ENCODE data around the gene ST6GAL1. TPM values are rescaled to one million over a fixed set of nuclear protein-coding genes. Genes with fewer than 3 reads are reported as not detected.

ST6GAL1 gene
- total and polyA plus RNA-seq, 9 donors, result 9.4 to 17.3 (median 13.0) TPM

- WGBS (ENCODE audit: insufficient coverage), result 0% methylated on average over 5 of the region's 7 CpGs
- no peaks in the 10 kb centered on the region for H3K27me3 ChIP-seq (ENCODE audit: control insufficient read depth, insufficient read depth, low read length)
- peak overlapping the region; percentile 83 for H3K27ac ChIP-seq (ENCODE audit: low read length)
- peak; percentile 95 for DNase-seq
- H3K9me3 ChIP-seq (replicated peaks; ENCODE audit: control insufficient read depth, low read depth, low read length), result no peaks in the 10 kb centered on the region
- peaks cover 17% of the 10 kb centered on the region for H3K4me1 ChIP-seq (ENCODE audit: control insufficient read depth, insufficient read depth, low read length)
- no peaks in the 10 kb centered on the region for H3K36me3 ChIP-seq (ENCODE audit: control insufficient read depth, insufficient read depth, low read length)
- H3K4me3 ChIP-seq (ENCODE audit: low read length), result peak overlapping the region; percentile 22
Observed at GRCh38 chr3:187104933-187105332, 174.6 kb downstream of the ST6GAL1 start.

DNA sequence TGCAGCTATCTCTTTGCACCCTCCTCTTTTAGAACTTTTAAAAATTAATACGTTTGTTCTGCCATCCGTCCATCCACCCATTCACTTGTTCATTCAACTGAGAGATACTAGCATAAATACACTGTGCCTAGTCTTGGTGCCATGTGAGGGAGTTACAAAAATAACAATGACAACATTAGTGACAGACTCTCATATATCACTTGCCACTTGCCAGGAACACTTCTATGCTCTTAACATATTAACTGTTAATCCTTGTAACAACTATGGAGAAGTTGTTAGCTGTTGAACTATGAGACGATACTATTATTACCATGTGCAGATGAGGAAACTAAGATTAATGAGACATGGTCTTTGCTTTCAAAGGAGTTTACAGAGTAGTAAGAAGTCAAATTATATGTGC, 175.4 kb downstream of the ST6GAL1 start:
- peaks cover 17% of the 10 kb centered on the region for H3K4me1 ChIP-seq (ENCODE audit: control insufficient read depth, insufficient read depth, low read length)
- H3K27ac ChIP-seq (ENCODE audit: low read length), result peak overlapping the region; percentile 83
- no peaks in the 10 kb centered on the region for H3K36me3 ChIP-seq (ENCODE audit: control insufficient read depth, insufficient read depth, low read length)
- no CpG with 5 or more reads among the region's 3 CpGs for WGBS (ENCODE audit: insufficient coverage)
- no peak for DNase-seq
- no peaks in the 10 kb centered on the region for H3K9me3 ChIP-seq (replicated peaks; ENCODE audit: control insufficient read depth, low read depth, low read length)
- no peaks in the 10 kb centered on the region for H3K27me3 ChIP-seq (ENCODE audit: control insufficient read depth, insufficient read depth, low read length)
- H3K4me3 ChIP-seq (ENCODE audit: low read length), result no peak overlapping the region

DNA sequence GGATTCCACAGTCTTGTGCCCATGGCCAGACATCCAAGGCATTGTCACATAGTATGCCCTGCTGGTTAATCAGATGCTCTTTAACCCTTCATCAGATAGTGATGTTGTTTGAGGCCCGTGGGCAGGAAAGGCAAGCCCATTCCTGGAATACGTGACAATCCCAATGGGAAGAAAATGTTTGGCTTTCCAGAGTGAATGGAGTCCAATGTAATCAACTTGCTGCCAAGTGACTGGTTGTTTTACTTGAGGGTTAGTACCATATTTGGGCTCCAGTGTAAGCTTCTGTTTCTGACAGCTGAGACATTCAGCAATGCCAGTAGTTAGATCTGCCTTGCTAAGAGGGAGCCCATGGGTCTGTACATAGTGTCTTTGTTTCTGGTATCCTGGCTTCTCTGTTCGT, 177.7 kb downstream of the ST6GAL1 start:
- no peaks in the 10 kb centered on the region for H3K36me3 ChIP-seq (ENCODE audit: control insufficient read depth, insufficient read depth, low read length)
- WGBS (ENCODE audit: insufficient coverage), result 80% methylated on average over 1 of the region's 3 CpGs
- no peak overlapping the region for H3K4me3 ChIP-seq (ENCODE audit: low read length)

GRCh38 chr3:187110156-187110555, 179.8 kb downstream of the ST6GAL1 start:
- Histone ChIP-seq H3K36me3 (ENCODE audit: control insufficient read depth, insufficient read depth, low read length) (no peaks in the 10 kb centered on the region), H3K4me1 (ENCODE audit: control insufficient read depth, insufficient read depth, low read length) (no peaks in the 10 kb centered on the region), H3K27ac (ENCODE audit: low read length) (no peak overlapping the region), H3K27me3 (ENCODE audit: control insufficient read depth, insufficient read depth, low read length) (no peaks in the 10 kb centered on the region), H3K4me3 (ENCODE audit: low read length) (no peak overlapping the region), H3K9me3 (replicated peaks; ENCODE audit: control insufficient read depth, low read depth, low read length) (no peaks in the 10 kb centered on the region)
- no CpG with 5 or more reads among the region's 1 CpG for WGBS (ENCODE audit: insufficient coverage)
- DNase-seq, result no peak

More for the DNA sequence above, 177.7 kb downstream of the ST6GAL1 start:
- no peaks in the 10 kb centered on the region for H3K27me3 ChIP-seq (ENCODE audit: control insufficient read depth, insufficient read depth, low read length)
- H3K4me1 ChIP-seq (ENCODE audit: control insufficient read depth, insufficient read depth, low read length), result peaks cover 5% of the 10 kb centered on the region
- H3K9me3 ChIP-seq (replicated peaks; ENCODE audit: control insufficient read depth, low read depth, low read length), result no peaks in the 10 kb centered on the region
- H3K27ac ChIP-seq (ENCODE audit: low read length), result no peak overlapping the region
- DNase-seq, result no peak

GRCh38 chr3:187112934-187113793, 182.8 kb downstream of the ST6GAL1 start:
- Histone ChIP-seq H3K36me3 (ENCODE audit: control insufficient read depth, insufficient read depth, low read length) (no peaks in the 10 kb centered on the region), H3K4me3 (ENCODE audit: low read length) (no peak overlapping the region), H3K4me1 (ENCODE audit: control insufficient read depth, insufficient read depth, low read length) (no peaks in the 10 kb centered on the region), H3K9me3 (replicated peaks; ENCODE audit: control insufficient read depth, low read depth, low read length) (no peaks in the 10 kb centered on the region), H3K27ac (ENCODE audit: low read length) (no peak overlapping the region), H3K27me3 (ENCODE audit: control insufficient read depth, insufficient read depth, low read length) (no peaks in the 10 kb centered on the region)
- WGBS (ENCODE audit: insufficient coverage), result no CpG with 5 or more reads among the region's 2 CpGs
- peak; percentile 15 for DNase-seq

DNA sequence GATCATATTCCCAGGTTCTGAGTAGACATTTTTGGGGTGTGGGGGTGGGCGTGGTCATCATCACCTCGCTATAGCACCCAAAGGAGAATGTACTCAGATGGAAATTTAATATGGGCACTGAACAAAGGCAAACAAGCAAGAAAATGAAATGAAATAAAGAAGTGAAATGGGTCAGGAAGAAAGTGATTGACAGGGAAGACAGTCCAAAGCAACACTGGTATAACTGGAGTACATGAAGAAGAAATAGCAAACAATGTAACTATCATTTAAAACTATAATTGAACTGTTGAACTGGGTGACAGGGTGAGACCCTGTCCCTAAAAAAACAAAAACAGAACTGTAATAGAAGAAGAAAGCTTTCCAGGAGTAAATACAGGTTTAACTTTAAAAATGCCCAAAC, 184.2 kb downstream of the ST6GAL1 start:
- Histone ChIP-seq H3K36me3 (ENCODE audit: control insufficient read depth, insufficient read depth, low read length) (no peaks in the 10 kb centered on the region), H3K4me1 (ENCODE audit: control insufficient read depth, insufficient read depth, low read length) (no peaks in the 10 kb centered on the region), H3K27ac (ENCODE audit: low read length) (no peak overlapping the region), H3K9me3 (replicated peaks; ENCODE audit: control insufficient read depth, low read depth, low read length) (no peaks in the 10 kb centered on the region), H3K27me3 (ENCODE audit: control insufficient read depth, insufficient read depth, low read length) (no peaks in the 10 kb centered on the region), H3K4me3 (ENCODE audit: low read length) (no peak overlapping the region)
- DNase-seq, result no peak
- 100% methylated on average over 2 of the region's 2 CpGs for WGBS (ENCODE audit: insufficient coverage)

- H3K27me3 ChIP-seq (ENCODE audit: control insufficient read depth, insufficient read depth, low read length), result no peaks in the 10 kb centered on the region
Observed at GRCh38 chr3:187120326-187120725, 190.0 kb downstream of the ST6GAL1 start.

GRCh38 chr3:187122261-187122660, 191.9 kb downstream of the ST6GAL1 start:
- no peaks in the 10 kb centered on the region for H3K27me3 ChIP-seq (ENCODE audit: control insufficient read depth, insufficient read depth, low read length)
- H3K9me3 ChIP-seq (replicated peaks; ENCODE audit: control insufficient read depth, low read depth, low read length), result peaks cover 2% of the 10 kb centered on the region
- no peak for DNase-seq
- no CpG with 5 or more reads among the region's 1 CpG for WGBS (ENCODE audit: insufficient coverage)
- H3K36me3 ChIP-seq (ENCODE audit: control insufficient read depth, insufficient read depth, low read length), result peaks cover 5% of the 10 kb centered on the region
- no peaks in the 10 kb centered on the region for H3K4me1 ChIP-seq (ENCODE audit: control insufficient read depth, insufficient read depth, low read length)
- no peak overlapping the region for H3K4me3 ChIP-seq (ENCODE audit: low read length)
- no peak overlapping the region for H3K27ac ChIP-seq (ENCODE audit: low read length)

More at GRCh38 chr3:187120326-187120725, 190.0 kb downstream of the ST6GAL1 start:
- H3K4me3 ChIP-seq (ENCODE audit: low read length), result no peak overlapping the region
- DNase-seq, result peak; percentile 21
- WGBS (ENCODE audit: insufficient coverage), result 79% methylated on average over 1 of the region's 2 CpGs
- no peaks in the 10 kb centered on the region for H3K9me3 ChIP-seq (replicated peaks; ENCODE audit: control insufficient read depth, low read depth, low read length)
- no peaks in the 10 kb centered on the region for H3K4me1 ChIP-seq (ENCODE audit: control insufficient read depth, insufficient read depth, low read length)
- H3K27ac ChIP-seq (ENCODE audit: low read length), result no peak overlapping the region
- H3K36me3 ChIP-seq (ENCODE audit: control insufficient read depth, insufficient read depth, low read length), result peaks cover 5% of the 10 kb centered on the region

GRCh38 chr3:187125319-187126031, 195.1 kb downstream of the ST6GAL1 start:
- H3K36me3 ChIP-seq (ENCODE audit: control insufficient read depth, insufficient read depth, low read length), result peaks cover 3% of the 10 kb centered on the region
- 100% methylated on average over 1 of the region's 6 CpGs for WGBS (ENCODE audit: insufficient coverage)
- peaks cover 2% of the 10 kb centered on the region for H3K9me3 ChIP-seq (replicated peaks; ENCODE audit: control insufficient read depth, low read depth, low read length)
- no peak overlapping the region for H3K27ac ChIP-seq (ENCODE audit: low read length)
- DNase-seq, result no peak
- H3K4me3 ChIP-seq (ENCODE audit: low read length), result no peak overlapping the region
- no peaks in the 10 kb centered on the region for H3K4me1 ChIP-seq (ENCODE audit: control insufficient read depth, insufficient read depth, low read length)
- no peaks in the 10 kb centered on the region for H3K27me3 ChIP-seq (ENCODE audit: control insufficient read depth, insufficient read depth, low read length)

Measured in muscle of leg (tissue), 11 donors.